H1 (cell line): ENCODE results near the gene NCL. TPM values are rescaled to one million over a fixed set of nuclear protein-coding genes. Genes with fewer than 3 reads are reported as not detected.

Experiments used
- CTCF ChIA-PET: fragments of 300-600 bp; sonication (Branson Sonifier 250); formaldehyde crosslinking; loops from one replicate; lab custom pipeline; 2021; ENCODE audit not compliant: partially characterized antibody; lab: Charles Lee
- POLR2A ChIA-PET: fragments of 300-600 bp; sonication (Branson Sonifier 250); formaldehyde crosslinking; loops from one replicate; lab custom pipeline; 2021; ENCODE audit warnings: inconsistent platforms; ENCODE audit not compliant: partially characterized antibody; lab: Charles Lee
- DNase-seq, 2 experiments: peaks; one replicate each; pipeline versions ENCODE4 v3.0.0 to v3.0.0-alpha.2; 2010 to 2022; ENCODE audit warnings: low spot score in 2 of 2, low read depth in 1 of 2, mixed read lengths in 1 of 2
- FAIRE-seq: peaks from 2 replicates; lab custom pipeline; 2011; peaks lifted over from hg19 to GRCh38; lab: Jason Lieb, UNC
- H2AFZ ChIP-seq: 2 replicates; pipeline ENCODE4 v1.8.1; 2012; ENCODE audit warnings: low read length, inconsistent platforms
- H2AK5ac ChIP-seq: 2 replicates; pipeline ENCODE4 v1.6.1; 2013; ENCODE audit warnings: low read depth, low read length
- H2BK120ac ChIP-seq: replicated peaks from 2 replicates; pipeline ENCODE3; 2013; ENCODE audit warnings: low read depth, low read length, inconsistent platforms
- H2BK12ac ChIP-seq: 2 replicates; pipeline ENCODE4 v1.6.1; 2013; ENCODE audit warnings: low read depth, low read length
- H2BK15ac ChIP-seq: 2 replicates; pipeline ENCODE4 v1.6.1; 2013; ENCODE audit warnings: low read length
- H2BK20ac ChIP-seq: 2 replicates; pipeline ENCODE4 v1.6.1; 2013; ENCODE audit warnings: low read length
- H2BK5ac ChIP-seq: 2 replicates; pipeline ENCODE4 v1.6.1; 2013; ENCODE audit warnings: low read depth, low read length
- H3K14ac ChIP-seq: 2 replicates; pipeline ENCODE4 v1.6.1; 2013; ENCODE audit warnings: inconsistent platforms; ENCODE audit not compliant: insufficient read length
- H3K18ac ChIP-seq: 2 replicates; pipeline ENCODE4 v1.6.1; 2013; ENCODE audit warnings: low read length; ENCODE audit errors: extremely low read depth
- H3K23ac ChIP-seq: 2 replicates; pipeline ENCODE4 v1.6.1; 2013; ENCODE audit warnings: inconsistent platforms; ENCODE audit not compliant: insufficient read length
- H3K23me2 ChIP-seq: 2 replicates; pipeline ENCODE4 v1.6.1; 2013; ENCODE audit warnings: low read depth, low read length
- H3K27ac ChIP-seq: 2 replicates; pipeline ENCODE4 v1.6.1; 2011; ENCODE audit warnings: low read depth, low read length, inconsistent platforms
- H3K27me3 ChIP-seq, 4 experiments: replicated peaks in 1 of 4; 1 replicate in 1 of 4; 2 replicates in 3 of 4; pipeline versions ENCODE4 v1.6.1 to v1.8.1; 2011 to 2013; ENCODE audit warnings: low read length in 3 of 4, mild to moderate bottlenecking in 3 of 4, inconsistent platforms in 2 of 4, mixed read lengths in 2 of 4, moderate library complexity in 1 of 4; ENCODE audit not compliant: control insufficient read depth in 3 of 4, insufficient read depth in 3 of 4; ENCODE audit errors: extremely low read depth in 1 of 4
- H3K36me3 ChIP-seq, 4 experiments: 2 replicates each; pipeline versions ENCODE4 v1.6.1 to v1.8.1; 2011 to 2013; ENCODE audit warnings: mild to moderate bottlenecking in 4 of 4, low read length in 3 of 4, moderate library complexity in 2 of 4, control low read depth in 1 of 4, inconsistent platforms in 1 of 4; ENCODE audit not compliant: insufficient read depth in 4 of 4, control insufficient read depth in 2 of 4
- H3K4ac ChIP-seq: replicated peaks from 2 replicates; pipeline ENCODE3; 2013; ENCODE audit warnings: low read length, low read depth, mixed read lengths, inconsistent platforms; ENCODE audit not compliant: insufficient read length
- H3K4me1 ChIP-seq, 4 experiments: replicated peaks in 1 of 4; 1 replicate in 1 of 4; 2 replicates in 3 of 4; pipeline versions ENCODE4 v1.6.1 to v1.8.1; 2011 to 2013; ENCODE audit warnings: low read length in 3 of 4, inconsistent platforms in 2 of 4, mixed read lengths in 1 of 4; ENCODE audit not compliant: insufficient read depth in 4 of 4, control insufficient read depth in 3 of 4
- H3K4me2 ChIP-seq, 2 experiments: 2 replicates each; pipeline versions ENCODE4 v1.6.1 to v1.8.1; 2011 to 2013; ENCODE audit warnings: low read depth in 2 of 2, low read length in 2 of 2, control low read depth in 1 of 2, inconsistent platforms in 1 of 2, mild to moderate bottlenecking in 1 of 2; ENCODE audit not compliant: insufficient read depth in 1 of 2
- H3K4me3 ChIP-seq, 4 experiments: fragments of 200-600, 300-600 bp in 1 of 4; sonication (generic), shearing (Covaris generic), sonication (Bioruptor Twin) in 1 of 4; 2 replicates each; pipeline versions ENCODE4 v1.5.1 to v1.8.1; 2011 to 2016; ENCODE audit warnings: low read length in 4 of 4, low read depth in 3 of 4, control low read depth in 2 of 4, inconsistent platforms in 2 of 4, mild to moderate bottlenecking in 2 of 4, mixed read lengths in 1 of 4, moderate library complexity in 1 of 4; ENCODE audit not compliant: insufficient read depth in 2 of 4; ENCODE audit errors: extremely low read depth in 1 of 4
- H3K56ac ChIP-seq: replicated peaks from 2 replicates; pipeline ENCODE3; 2013; ENCODE audit warnings: low read depth, mild to moderate bottlenecking, mixed read lengths, low read length, inconsistent platforms; ENCODE audit not compliant: insufficient read length
- H3K79me1 ChIP-seq: 2 replicates; pipeline ENCODE4 v1.6.1; 2013; ENCODE audit warnings: low read depth, low read length, control low read depth
- H3K79me2 ChIP-seq, 2 experiments: 2 replicates each; pipeline versions ENCODE4 v1.6.1 to v1.8.1; 2012 to 2013; ENCODE audit warnings: low read length in 2 of 2, mild to moderate bottlenecking in 2 of 2, inconsistent platforms in 1 of 2; ENCODE audit not compliant: insufficient read depth in 2 of 2, control insufficient read depth in 1 of 2
- H3K9ac ChIP-seq, 4 experiments: replicated peaks in 1 of 4; 1 replicate in 1 of 4; 2 replicates in 3 of 4; pipeline versions ENCODE4 v1.6.1 to v1.8.1; 2011 to 2013; ENCODE audit warnings: low read depth in 3 of 4, low read length in 3 of 4, control low read depth in 2 of 4, mild to moderate bottlenecking in 2 of 4, moderate library complexity in 2 of 4, inconsistent platforms in 1 of 4; ENCODE audit errors: extremely low read depth in 1 of 4
- H3K9me3 ChIP-seq, 2 experiments: 2 replicates each; pipeline versions ENCODE4 v1.6.1 to v1.8.1; 2012 to 2013; ENCODE audit warnings: mild to moderate bottlenecking in 2 of 2, moderate library complexity in 2 of 2, control low read depth in 1 of 2, inconsistent platforms in 1 of 2, low read depth in 1 of 2, low read length in 1 of 2, mixed read lengths in 1 of 2; ENCODE audit not compliant: insufficient read depth in 2 of 2
- H4K20me1 ChIP-seq, 2 experiments: replicated peaks in 1 of 2; 2 replicates each; pipeline versions ENCODE3 to v1.8.1; 2011 to 2013; ENCODE audit warnings: inconsistent platforms in 2 of 2, low read length in 2 of 2, mild to moderate bottlenecking in 1 of 2; ENCODE audit not compliant: insufficient read depth in 2 of 2, control insufficient read depth in 1 of 2
- H4K5ac ChIP-seq: 2 replicates; pipeline ENCODE4 v1.6.1; 2013; ENCODE audit warnings: low read length, low read depth, mixed read lengths, inconsistent platforms; ENCODE audit not compliant: insufficient read length
- H4K8ac ChIP-seq: 2 replicates; pipeline ENCODE4 v1.8.0; 2013; ENCODE audit warnings: mild to moderate bottlenecking, moderate library complexity, low read length, inconsistent platforms; ENCODE audit not compliant: insufficient read depth; ENCODE audit errors: extremely low read depth
- H4K91ac ChIP-seq: replicated peaks from 2 replicates; pipeline ENCODE3; 2013; ENCODE audit warnings: low read length, mixed read lengths, inconsistent platforms; ENCODE audit not compliant: insufficient read length
- KDM5A ChIP-seq: fragments of 200-600 bp; IDR thresholded peaks from 2 replicates; pipeline ENCODE4 v1.7.1; 2012; ENCODE audit warnings: mild to moderate bottlenecking, low read length, inconsistent platforms, mixed read lengths
- POLR2A ChIP-seq, 2 experiments: IDR thresholded peaks; 1 replicate in 1 of 2; 2 replicates in 1 of 2; pipeline ENCODE4 v1.6.1; 2011; ENCODE audit warnings: low read depth in 2 of 2, low read length in 2 of 2, mild to moderate bottlenecking in 2 of 2; ENCODE audit errors: control extremely low read depth in 1 of 2
- WGBS, 2 experiments: shearing (Covaris generic) in 1 of 2; methylation state at CpG; one replicate each; pipeline versions ENCODE4 v1.1.6 to v1.1.7; 2013 to 2015; ENCODE audit warnings: low lambda C conversion rate in 2 of 2, mixed read lengths in 2 of 2, inconsistent platforms in 1 of 2, low coverage in 1 of 2, missing lambda C conversion rate in 1 of 2; ENCODE audit not compliant: insufficient replicate concordance in 2 of 2, insufficient coverage in 1 of 2, insufficient read length in 1 of 2; ENCODE audit errors: extremely low coverage in 1 of 2, missing lambda C conversion rate in 1 of 2; 5-methylcytosine and 5-hydroxymethylcytosine counted together
- polyA plus RNA-seq, 7 experiments: library from polyadenylated mRNA; depleted of rRNA in 3 of 7; stranded (reverse) in 5 of 7; unstranded in 2 of 7; fragments of >200 nt in 5 of 7; fragments of 200-250 nt in 2 of 7; gene quantifications; 1 replicate in 5 of 7; 2 replicates in 1 of 7; 4 replicates in 1 of 7; pipeline versions ENCODE4 v1.2.1 to v1.2.3, GENCODE V29; 2011 to 2013; ENCODE audit warnings: missing spikeins in 2 of 7, mixed read lengths in 2 of 7
- total RNA-seq: library from RNA; stranded (reverse); fragmentation: NEBNext Ultra II Directional; extraction: Animal tissue kit (Norgen Biotek cat#: 25700); gene quantifications from 2 replicates; pipeline ENCODE4 v1.2.1, GENCODE V29; 2021

The NCL gene
- total and polyA plus RNA-seq, 2 of the 8 experiments (the other 6 are each of a cell fraction or from before 2014, with no cell fraction given) = 61.2 to 1,478 TPM

DNA sequence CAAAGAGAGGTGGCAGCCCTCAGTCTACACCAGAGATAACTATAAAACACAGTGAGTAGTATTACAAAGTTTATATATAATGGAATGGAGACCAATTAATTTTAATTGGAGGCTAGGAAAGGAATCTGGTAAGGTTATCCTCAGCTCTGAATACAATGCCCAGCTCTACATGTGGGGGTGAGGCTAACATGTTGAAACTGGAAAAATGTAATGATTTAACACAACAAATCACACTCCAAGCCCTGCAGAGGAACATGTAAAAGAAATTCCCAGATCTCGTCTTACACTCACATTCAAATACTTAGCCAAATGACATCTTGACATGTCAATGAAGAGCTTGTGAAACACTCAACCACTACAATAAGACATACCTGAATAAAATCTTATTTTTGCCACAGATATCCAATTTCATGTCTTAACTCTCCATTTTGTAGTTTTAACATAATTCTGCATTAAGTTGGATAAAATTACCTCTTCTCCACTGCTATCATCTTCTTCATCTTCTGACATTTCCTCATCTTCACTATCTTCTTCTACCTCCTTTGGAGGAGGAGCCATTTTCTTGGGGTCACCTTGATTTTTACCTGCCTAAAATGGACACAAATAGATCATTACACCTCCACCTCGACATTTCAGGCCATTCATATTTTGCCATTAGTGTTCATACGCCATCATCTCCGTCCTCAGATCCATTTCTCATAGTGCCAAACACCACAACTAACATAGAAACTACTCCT lies 1.4 kb downstream of the NCL start:
- H2BK20ac ChIP-seq = no peak overlapping the region
- H3K23me2 ChIP-seq = peaks cover 11% of the 10 kb centered on the region
- peak overlapping the region; percentile 24; the same call in 1 of the 2 replicates for H3K18ac ChIP-seq
- H2BK5ac ChIP-seq = 0 out of 2 replicates have a peak overlapping the region, but pooled peaks have one; percentile 100
- ChIA-PET CTCF (interaction anchor here (0.6 to 10.2 kb wide), 6 partner anchors 10 to 405 kb away, joined by 3 to 94 read pairs (median 5); no protein-coding TSS in a partner anchor), POLR2A (interaction anchor here (0.7 to 14.9 kb wide), 38 partner anchors 8 to 404 kb away, joined by 3 to 431 read pairs (median 6); partner anchors contain the start of gene NMUR1)
- H3K27me3 ChIP-seq = no peaks in the 10 kb centered on the region
- peak overlapping the region; percentile 70 to 78 for H3K4me2 ChIP-seq
- H3K56ac ChIP-seq = no peak overlapping the region
- peaks cover 0 to 18% (median 6%) of the 10 kb centered on the region in 4 experiments; a peak in 6 of 7 replicates for H3K4me1 ChIP-seq
- H2AFZ ChIP-seq = no peak overlapping the region
- H2BK120ac ChIP-seq = no peak overlapping the region
- H4K8ac ChIP-seq = no peak overlapping the region
- 18% methylated on average over 4 of the region's 4 CpGs; no CpG with 5 or more reads in 1 of the 2 experiments for WGBS, 2 experiments
- H3K36me3 ChIP-seq = peaks cover 48 to 54% (median 50%) of the 10 kb centered on the region in 4 experiments
- H3K27ac ChIP-seq = peak overlapping the region; percentile 99; the same call in 1 of the 2 replicates
- peak overlapping the region; percentile 85 to 97 (median 94) for H3K4me3 ChIP-seq
- peaks cover 6% of the 10 kb centered on the region; the same call in 1 of the 2 replicates for H3K79me1 ChIP-seq
- peak overlapping the region; percentile 98 to 100 (median 100) for H3K9ac ChIP-seq
- no peak overlapping the region for H3K4ac ChIP-seq
- H2BK15ac ChIP-seq = no peak overlapping the region
- H4K20me1 ChIP-seq = peaks cover 28 to 35% of the 10 kb centered on the region in 2 experiments
- H2AK5ac ChIP-seq = no peak overlapping the region
- H3K23ac ChIP-seq = no peak overlapping the region
- peaks cover 25 to 57% of the 10 kb centered on the region in 2 experiments for H3K79me2 ChIP-seq
- no peak overlapping the region for H4K91ac ChIP-seq
- H4K5ac ChIP-seq = no peak overlapping the region
- peak in 1 of 2 experiments; percentile 61; a peak in 1 of 3 replicates for TF ChIP-seq POLR2A (IDR thresholded peaks at IDR 0.05; ENCODE audit: control extremely low read depth in 1 of 2, low read depth in 2 of 2, low read length in 2 of 2)
- no peak for TF ChIP-seq KDM5A
- H2BK12ac ChIP-seq = no peak overlapping the region
- H3K9me3 ChIP-seq = no peaks in the 10 kb centered on the region
- DNase-seq (no peak), FAIRE-seq (no peak)
- H3K14ac ChIP-seq = no peak overlapping the region
